ENCODE measurements around the gene HNRNPM.

HNRNPM gene

GRCh38 chr19:8444677-8445487 lies at the start of gene HNRNPM:
TSS of gene HNRNPM (plus strand) at chr19:8444975. CDS start at chr19:8444999, 24 bp downstream.
- DNase-seq (ENCODE audit: low spot score): peak; percentile 100
- TF ChIP-seq CTCF (IDR thresholded peaks at IDR 0.05; ENCODE audit: borderline replicate concordance, control extremely low read depth, extremely low read depth, insufficient read depth, missing control alignments): no peak
- in situ Hi-C loops (cut with MboI; ENCODE audit: low sequenced_read_pairs, unreplicated experiment): no loop called here

GRCh38 chr19:8395621-8396082 lies 49.1 kb upstream of the HNRNPM start:
- in situ Hi-C loops (cut with MboI; ENCODE audit: low sequenced_read_pairs, unreplicated experiment): no loop called here
- DNase-seq (ENCODE audit: low spot score): no peak
- no peak for TF ChIP-seq CTCF (IDR thresholded peaks at IDR 0.05; ENCODE audit: borderline replicate concordance, control extremely low read depth, extremely low read depth, insufficient read depth, missing control alignments)

GRCh38 chr19:8396185-8396562 lies 48.6 kb upstream of the HNRNPM start:
- no peak for DNase-seq (ENCODE audit: low spot score)
- no peak for TF ChIP-seq CTCF (IDR thresholded peaks at IDR 0.05; ENCODE audit: borderline replicate concordance, control extremely low read depth, extremely low read depth, insufficient read depth, missing control alignments)
- in situ Hi-C loops (cut with MboI; ENCODE audit: low sequenced_read_pairs, unreplicated experiment): no loop called here

- peak; percentile 64 for TF ChIP-seq CTCF (IDR thresholded peaks at IDR 0.05; ENCODE audit: borderline replicate concordance, control extremely low read depth, extremely low read depth, insufficient read depth, missing control alignments)
- peak; percentile 89 for DNase-seq (ENCODE audit: low spot score)
- in situ Hi-C loops (cut with MboI; ENCODE audit: low sequenced_read_pairs, unreplicated experiment): no loop called here
Observed at GRCh38 chr19:8396563-8397203, 48.1 kb upstream of the HNRNPM start.

- DNase-seq (ENCODE audit: low spot score): no peak
- in situ Hi-C loops (cut with MboI; ENCODE audit: low sequenced_read_pairs, unreplicated experiment): no loop called here
- TF ChIP-seq CTCF (IDR thresholded peaks at IDR 0.05; ENCODE audit: borderline replicate concordance, control extremely low read depth, extremely low read depth, insufficient read depth, missing control alignments): no peak
Observed at GRCh38 chr19:8397271-8397670, 47.5 kb upstream of the HNRNPM start.

- no peak for TF ChIP-seq CTCF (IDR thresholded peaks at IDR 0.05; ENCODE audit: borderline replicate concordance, control extremely low read depth, extremely low read depth, insufficient read depth, missing control alignments)
- DNase-seq (ENCODE audit: low spot score): no peak
- in situ Hi-C loops (cut with MboI; ENCODE audit: low sequenced_read_pairs, unreplicated experiment): no loop called here
Observed at GRCh38 chr19:8397746-8398310, 46.9 kb upstream of the HNRNPM start.
